Stimulated activated CD4-positive, alpha-beta T cell treated with anti-CD3 and anti-CD28 coated beads, Interleukin-4, amount 100 ng/mL, for 48 hours (primary cell): Measurements from ENCODE around the gene RNASE13.
"Not testable (repeated sequence)": the region's sequence is repeated elsewhere in the genome, so short reads cannot be mapped to it uniquely, and the experiment has no call there.

Experiments used
- DNase-seq, 2 donors: peaks; one replicate each; pipeline ENCODE4 v3.0.0-alpha.2; 2020; ENCODE audit warnings: low read depth in 2 of 2

The RNASE13 gene

DNA sequence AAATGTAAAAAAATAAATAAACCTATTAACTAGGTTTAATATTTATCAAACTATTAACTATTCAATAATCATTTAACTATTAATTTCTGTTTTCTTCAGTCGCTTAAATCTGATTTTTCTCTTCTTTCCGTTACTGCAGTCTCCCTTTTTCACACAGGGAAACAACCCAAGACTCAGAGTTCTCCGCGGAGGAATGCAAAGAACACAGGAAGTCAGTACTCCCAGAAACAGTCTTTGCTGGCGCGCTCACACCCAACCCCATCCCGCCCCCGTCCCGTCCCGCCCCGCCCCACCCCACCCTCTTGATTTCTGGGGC, 45.2 kb downstream of the RNASE13 start:
- DNase-seq = no peak

DNA sequence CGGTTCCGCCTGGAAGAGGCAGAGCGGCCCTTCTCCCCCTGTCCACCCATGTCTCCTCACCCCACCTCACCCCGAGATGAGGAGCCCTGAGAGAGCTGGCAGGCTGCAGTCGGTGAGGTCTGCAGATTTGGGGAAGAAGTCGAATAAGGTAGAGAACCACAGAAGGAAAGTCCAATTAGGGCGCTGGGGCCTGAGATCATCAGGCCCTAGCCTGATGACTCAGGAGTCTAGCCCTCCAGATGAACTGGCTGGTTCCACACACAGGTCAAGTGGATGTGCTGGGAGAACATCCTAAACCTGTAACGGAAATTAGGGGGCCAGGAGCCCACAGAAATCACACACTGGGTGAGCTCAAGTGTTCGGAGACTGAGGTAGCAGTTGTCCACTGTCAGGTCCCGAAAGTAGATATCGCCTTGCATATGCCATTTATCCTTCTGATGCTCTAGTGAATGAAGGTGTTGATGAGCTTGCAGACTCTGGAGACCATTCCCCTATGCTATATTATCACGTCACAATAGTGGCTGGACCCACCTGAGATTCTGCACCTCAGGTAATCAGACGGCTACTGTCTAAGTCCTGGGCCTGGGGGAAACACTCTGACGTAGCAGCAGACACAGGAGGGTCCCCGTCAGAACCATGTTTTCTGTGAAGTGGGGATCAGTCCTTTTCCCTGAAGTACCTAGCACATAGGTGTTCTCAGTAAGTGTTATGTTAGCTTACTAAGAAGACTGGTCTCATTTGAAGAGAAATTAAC, 45.7 kb downstream of the RNASE13 start:
- DNase-seq = no peak

DNA sequence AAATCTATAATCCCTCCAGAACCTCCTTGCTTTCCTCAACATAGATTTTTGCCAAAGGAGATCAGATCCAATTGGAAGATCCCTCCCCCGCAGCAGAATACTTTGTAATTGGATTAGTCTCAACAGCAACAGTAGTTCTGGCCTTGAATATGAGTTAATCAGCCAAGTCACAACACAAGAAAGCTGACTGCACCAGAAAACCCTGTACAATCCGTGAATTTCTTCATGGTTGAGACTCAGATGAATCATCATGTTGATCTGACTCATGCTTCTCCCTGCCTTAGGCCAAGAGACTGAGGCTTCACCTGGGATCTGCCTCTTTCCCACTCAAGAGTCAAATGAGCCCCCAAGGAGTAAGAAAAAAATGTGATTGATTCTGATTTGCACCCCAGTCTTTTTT, 47.8 kb downstream of the RNASE13 start:
- DNase-seq = no peak

DNA sequence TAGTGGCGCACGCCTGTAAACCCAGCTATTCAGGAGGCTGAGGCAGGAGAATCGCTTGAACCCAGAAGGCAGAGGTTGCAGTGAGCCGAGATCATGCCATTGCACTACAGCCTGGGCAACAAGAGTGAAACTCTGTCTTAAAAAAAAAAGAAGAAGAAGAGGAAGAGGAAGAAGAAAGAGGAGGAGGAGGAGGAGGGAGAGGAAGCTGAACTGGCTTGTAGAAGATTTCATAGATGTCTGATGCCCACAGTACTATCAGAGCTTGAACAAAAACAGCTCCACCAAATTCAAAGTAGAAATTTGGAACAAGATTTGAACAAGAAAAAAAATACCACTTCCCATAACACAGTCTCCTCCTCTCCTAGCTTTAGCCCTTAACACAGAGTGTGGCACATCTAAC, 49.0 kb downstream of the RNASE13 start:
- DNase-seq = not testable (repeated sequence)
